PFSK-1 (cell line): ENCODE results near the gene MMP20.

Source experiments
- FOXP2 ChIP-seq: optimal IDR thresholded peaks from 2 replicates; pipeline ENCODE3; 2011; ENCODE audit warnings: borderline replicate concordance, control low read depth, inconsistent platforms; ENCODE audit not compliant: insufficient read depth; ENCODE audit errors: extremely low read length, extremely low read depth
- POLR2AphosphoS5 ChIP-seq: IDR thresholded peaks from 2 replicates; pipeline ENCODE4 v1.6.1; 2012; ENCODE audit warnings: low read depth, mild to moderate bottlenecking, control low read depth, low read length, moderate library complexity
- REST ChIP-seq, 2 experiments: IDR thresholded peaks; 2 replicates each; pipeline versions ENCODE4 v1.6.1 to v1.8.0; 2011 to 2012; ENCODE audit warnings: low read depth in 2 of 2, low read length in 2 of 2, control low read depth in 1 of 2, inconsistent platforms in 1 of 2, mild to moderate bottlenecking in 1 of 2, moderate library complexity in 1 of 2; ENCODE audit not compliant: insufficient read depth in 1 of 2
- SIN3A ChIP-seq: IDR thresholded peaks from 2 replicates; pipeline ENCODE4 v1.6.1; 2012; ENCODE audit warnings: mild to moderate bottlenecking, low read length, moderate library complexity, borderline replicate concordance; ENCODE audit not compliant: insufficient read depth
- TAF1 ChIP-seq: IDR thresholded peaks from 2 replicates; pipeline ENCODE4 v1.6.1; 2012; ENCODE audit warnings: low read length, control low read depth, borderline replicate concordance; ENCODE audit not compliant: insufficient read depth

Gene MMP20

GRCh38 chr11:102553835-102554282, 71.3 kb downstream of the MMP20 start:
- TF ChIP-seq TAF1 (no peak), POLR2AphosphoS5 (no peak), SIN3A (no peak), FOXP2 (no peak), REST (IDR thresholded peaks at IDR 0.05; ENCODE audit: insufficient read depth in 1 of 2, low read depth in 2 of 2, low read length in 2 of 2) (no peak)

- no peak for TF ChIP-seq FOXP2
- no peak for TF ChIP-seq SIN3A
- TF ChIP-seq POLR2AphosphoS5 = no peak
- TF ChIP-seq REST (IDR thresholded peaks at IDR 0.05; ENCODE audit: insufficient read depth in 1 of 2, low read depth in 2 of 2, low read length in 2 of 2) = no peak
- no peak for TF ChIP-seq TAF1
Observed at GRCh38 chr11:102552447-102553194, 72.5 kb downstream of the MMP20 start.

- TF ChIP-seq POLR2AphosphoS5 (no peak), SIN3A (no peak), TAF1 (no peak), REST (IDR thresholded peaks at IDR 0.05; ENCODE audit: insufficient read depth in 1 of 2, low read depth in 2 of 2, low read length in 2 of 2) (no peak), FOXP2 (no peak)
Observed at GRCh38 chr11:102552020-102552419, 73.1 kb downstream of the MMP20 start.

- TF ChIP-seq SIN3A = no peak
- no peak for TF ChIP-seq FOXP2
- no peak for TF ChIP-seq TAF1
- no peak for TF ChIP-seq REST (IDR thresholded peaks at IDR 0.05; ENCODE audit: insufficient read depth in 1 of 2, low read depth in 2 of 2, low read length in 2 of 2)
- TF ChIP-seq POLR2AphosphoS5 = no peak
Observed at GRCh38 chr11:102551169-102551781, 73.9 kb downstream of the MMP20 start.

- TF ChIP-seq REST (IDR thresholded peaks at IDR 0.05; ENCODE audit: insufficient read depth in 1 of 2, low read depth in 2 of 2, low read length in 2 of 2) (no peak), SIN3A (no peak), TAF1 (no peak), FOXP2 (no peak), POLR2AphosphoS5 (no peak)
Observed at GRCh38 chr11:102546923-102547471, 78.1 kb downstream of the MMP20 start.
